Measurements from ENCODE around the gene CPED1.
"Not testable (repeated sequence)": the region's sequence is repeated elsewhere in the genome, so short reads cannot be mapped to it uniquely, and the experiment has no call there.

Gene CPED1

GRCh38 chr7:121062671-121063279, 74.3 kb downstream of the CPED1 start:
- DNase-seq (ENCODE audit: extremely low read depth, low read depth) = no peak
- no peak for TF ChIP-seq CTCF (IDR thresholded peaks at IDR 0.05; ENCODE audit: low read depth, low read length)

- DNase-seq (ENCODE audit: extremely low read depth, low read depth) = not testable (repeated sequence)
Measured at GRCh38 chr7:121067717-121068116, 79.2 kb downstream of the CPED1 start.

GRCh38 chr7:121069346-121070100, 81.0 kb downstream of the CPED1 start:
- no peak for TF ChIP-seq CTCF (IDR thresholded peaks at IDR 0.05; ENCODE audit: low read depth, low read length)
- no peak for DNase-seq (ENCODE audit: extremely low read depth, low read depth)

- DNase-seq (ENCODE audit: extremely low read depth, low read depth) = no peak
- TF ChIP-seq CTCF (IDR thresholded peaks at IDR 0.05; ENCODE audit: low read depth, low read length) = no peak
Measured at GRCh38 chr7:121071132-121071531, 82.6 kb downstream of the CPED1 start.

GRCh38 chr7:121071662-121072061, 83.2 kb downstream of the CPED1 start:
- TF ChIP-seq CTCF (IDR thresholded peaks at IDR 0.05; ENCODE audit: low read depth, low read length) = no peak

GRCh38 chr7:121072826-121073225, 84.3 kb downstream of the CPED1 start:
- no peak for DNase-seq (ENCODE audit: extremely low read depth, low read depth)
- TF ChIP-seq CTCF (IDR thresholded peaks at IDR 0.05; ENCODE audit: low read depth, low read length) = no peak

More at GRCh38 chr7:121071662-121072061, 83.2 kb downstream of the CPED1 start:
- no peak for DNase-seq (ENCODE audit: extremely low read depth, low read depth)

GRCh38 chr7:121073463-121074099, 85.1 kb downstream of the CPED1 start:
- no peak for DNase-seq (ENCODE audit: extremely low read depth, low read depth)
- no peak for TF ChIP-seq CTCF (IDR thresholded peaks at IDR 0.05; ENCODE audit: low read depth, low read length)

GRCh38 chr7:121075424-121075841, 86.9 kb downstream of the CPED1 start:
- DNase-seq (ENCODE audit: extremely low read depth, low read depth) = not testable (repeated sequence)

Measured in AG09319 (cell line).